Activated CD8-positive, alpha-beta memory T cell treated with anti-CD3 and anti-CD28 coated beads, Interleukin-2, amount 50 U/mL, for 48 hours (primary cell): Measurements from ENCODE around the gene IER5.

Source experiments
- DNase-seq: peaks from one replicate; pipeline ENCODE4 v3.0.0-alpha.2; 2020

The IER5 gene

DNA sequence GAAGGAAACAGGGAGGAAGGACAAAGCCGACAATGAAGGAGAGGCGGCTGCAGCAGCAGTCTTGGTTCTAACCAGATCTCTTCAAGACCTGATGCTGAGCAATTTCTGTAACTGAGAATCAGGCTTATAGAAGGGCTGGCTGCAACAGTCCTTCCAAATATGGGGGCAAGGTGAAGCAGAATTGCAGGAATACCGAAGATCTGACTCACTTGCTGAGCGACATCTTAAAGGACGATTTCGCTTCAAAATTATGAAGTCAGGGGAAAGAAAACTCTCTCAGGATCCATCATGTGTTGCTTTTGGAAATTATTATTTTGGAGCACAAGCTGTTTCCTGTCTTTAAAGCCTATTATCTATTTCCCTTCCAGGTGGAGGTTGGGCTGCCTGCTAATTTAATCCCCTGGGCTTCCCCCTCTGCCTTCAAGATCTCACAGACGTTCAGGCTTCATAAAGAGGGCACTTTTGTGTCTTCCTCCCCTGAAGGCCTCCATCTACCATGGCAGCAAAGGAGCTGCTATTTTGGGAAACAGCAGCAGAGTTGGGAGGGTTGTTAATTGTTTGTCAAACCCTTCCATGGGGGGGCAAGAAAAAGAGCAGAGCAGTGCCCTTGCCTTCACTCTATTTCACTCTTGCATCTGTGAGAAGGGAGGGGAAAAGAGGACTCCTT, 10.8 kb upstream of the IER5 start:
- DNase-seq: no peak

DNA sequence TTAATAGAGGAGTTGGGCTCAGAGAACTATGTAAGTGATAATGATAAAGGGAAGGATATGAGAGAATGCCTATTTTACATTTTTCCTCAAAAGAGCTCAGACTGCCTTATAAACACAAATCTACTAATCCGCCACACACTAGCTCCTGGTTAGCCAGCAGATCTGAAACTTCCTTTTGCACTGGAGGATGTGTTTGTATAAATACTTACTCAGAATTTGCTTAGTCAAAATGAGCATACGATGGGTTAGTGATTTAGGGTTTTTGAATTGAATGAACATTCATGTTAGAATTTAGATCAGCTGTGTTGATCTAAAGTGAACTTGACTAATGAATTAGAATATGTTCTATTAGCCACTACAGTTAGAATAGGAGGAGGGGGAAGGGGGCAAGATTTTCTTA, 9.1 kb upstream of the IER5 start:
- no peak for DNase-seq

DNA sequence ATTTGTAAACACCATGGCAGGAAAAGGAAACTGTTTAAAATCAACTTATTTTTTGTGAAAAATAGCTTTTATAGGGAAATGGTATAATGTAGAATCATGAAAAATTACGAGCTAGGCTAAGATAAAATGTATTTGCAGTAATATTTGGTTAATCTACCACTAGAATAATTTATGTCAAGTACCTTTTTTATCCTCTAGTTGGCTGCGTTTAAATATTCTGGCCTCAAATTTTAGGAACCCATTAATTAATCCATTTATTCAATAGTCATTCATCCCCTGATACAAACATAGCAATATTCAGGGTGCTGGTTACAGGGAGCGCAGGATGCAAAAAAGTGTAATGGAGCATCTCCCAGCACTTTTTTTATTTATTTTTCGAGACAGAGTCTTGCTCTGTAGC, 8.6 kb upstream of the IER5 start:
- no peak for DNase-seq

DNA sequence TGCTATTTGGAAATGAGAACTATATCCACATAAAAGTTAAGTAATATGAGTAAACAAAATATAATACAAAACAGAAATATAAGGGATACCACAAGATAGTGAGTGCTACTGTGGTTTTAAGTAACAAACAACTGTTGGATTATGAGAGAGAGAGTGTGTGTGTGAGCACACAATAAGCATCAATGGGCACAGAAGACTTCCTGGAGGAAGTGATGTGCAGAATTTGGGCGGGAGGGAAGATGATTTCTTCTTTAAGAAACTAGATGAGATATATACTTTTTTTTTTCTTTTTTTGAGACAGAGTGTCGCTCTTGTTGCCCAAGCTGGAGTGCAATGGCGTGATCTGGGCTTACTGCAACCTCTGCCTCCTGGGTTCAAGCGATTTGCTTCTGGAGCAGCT, 7.9 kb upstream of the IER5 start:
- DNase-seq: no peak

DNA sequence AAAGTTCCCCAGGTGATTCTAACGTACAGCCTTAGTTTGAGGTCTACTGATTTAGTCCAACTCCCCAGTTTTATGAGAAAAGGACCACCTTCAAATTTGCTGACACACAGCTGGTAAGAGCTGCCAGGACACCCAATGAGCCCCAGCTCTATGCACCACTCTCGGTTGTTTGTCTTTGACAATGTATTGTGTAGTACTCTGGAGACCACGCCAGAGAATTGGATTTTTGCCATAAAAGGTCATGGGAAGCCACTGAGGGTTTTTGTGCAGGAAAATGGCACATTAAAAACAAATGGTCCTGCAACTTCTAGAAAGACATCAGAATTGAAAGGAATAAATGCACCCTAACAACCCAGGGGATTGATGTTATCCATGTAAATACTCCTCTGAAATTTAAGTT, 7.1 kb upstream of the IER5 start:
- DNase-seq: no peak

DNA sequence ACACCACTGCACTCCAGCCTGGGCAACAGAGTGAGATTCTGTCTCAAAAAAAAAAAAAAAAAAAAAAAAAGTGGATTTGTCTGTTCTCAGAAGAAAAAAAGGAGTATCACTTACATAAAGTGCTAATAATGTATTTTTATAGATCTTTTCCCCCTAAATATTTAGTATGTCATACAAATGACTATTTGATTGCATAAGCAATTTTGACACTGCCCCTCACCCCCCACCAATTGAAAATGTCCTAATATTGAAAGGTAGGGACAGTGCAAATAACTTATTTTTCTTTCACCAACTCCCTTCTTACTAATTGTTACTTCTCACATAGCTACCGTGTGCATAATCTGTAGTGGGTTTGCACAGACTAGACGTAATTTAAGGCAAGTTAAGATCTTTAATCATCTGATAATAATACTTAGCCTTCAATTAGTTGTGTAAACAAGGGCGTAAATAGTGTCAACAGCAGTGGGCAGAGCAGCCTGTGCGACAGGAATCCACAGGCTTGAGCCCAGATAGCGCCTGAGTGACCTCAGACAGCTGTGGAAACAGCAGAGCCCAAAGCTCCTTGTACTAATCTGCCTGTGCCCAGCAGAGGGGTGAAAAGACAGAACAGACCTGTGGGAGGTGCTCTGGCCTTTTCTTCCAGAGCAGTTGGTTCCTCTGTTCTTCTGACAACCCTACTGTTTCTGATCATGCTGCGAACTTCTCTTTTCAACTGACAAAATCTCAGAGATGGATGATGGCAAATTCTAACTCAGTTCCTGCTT, 4.5 kb upstream of the IER5 start:
- DNase-seq: no peak

DNA sequence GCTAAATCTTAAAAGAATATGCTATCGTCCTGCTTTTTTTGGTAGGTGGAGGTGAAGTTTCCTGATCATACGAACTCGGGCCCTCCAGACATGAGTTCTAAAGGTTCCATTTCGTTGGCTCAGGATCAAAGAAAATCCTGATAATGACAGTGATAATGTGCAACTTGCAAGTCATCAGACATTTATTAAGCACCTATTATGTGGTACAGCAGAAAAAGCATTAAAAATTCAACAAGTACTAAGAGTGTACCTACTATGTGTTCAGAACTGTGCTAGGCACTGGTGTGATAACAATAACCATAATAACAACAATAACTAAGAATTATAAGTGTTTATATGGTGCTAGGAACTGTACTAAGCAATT, 3.9 kb upstream of the IER5 start:
- no peak for DNase-seq

DNA sequence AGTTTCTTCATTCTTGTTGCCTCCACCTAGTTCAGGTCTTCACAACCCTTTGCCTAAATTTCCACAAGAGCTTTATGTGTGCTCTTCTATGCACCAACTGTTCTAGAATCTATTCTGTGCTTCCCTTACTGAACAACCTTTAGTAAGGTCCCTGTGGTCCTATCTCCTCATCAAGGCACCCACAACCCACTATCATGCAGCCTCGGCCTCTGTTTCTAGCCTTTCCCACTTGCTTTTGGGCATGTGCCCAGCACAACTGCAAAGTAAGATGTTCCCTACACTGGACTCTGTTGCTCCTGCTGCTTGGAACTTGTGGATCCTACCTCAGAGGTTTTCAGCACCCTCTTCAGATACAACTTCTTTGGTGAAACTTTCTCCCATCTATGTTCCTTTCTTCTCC, 2.4 kb upstream of the IER5 start:
- DNase-seq: no peak

DNA sequence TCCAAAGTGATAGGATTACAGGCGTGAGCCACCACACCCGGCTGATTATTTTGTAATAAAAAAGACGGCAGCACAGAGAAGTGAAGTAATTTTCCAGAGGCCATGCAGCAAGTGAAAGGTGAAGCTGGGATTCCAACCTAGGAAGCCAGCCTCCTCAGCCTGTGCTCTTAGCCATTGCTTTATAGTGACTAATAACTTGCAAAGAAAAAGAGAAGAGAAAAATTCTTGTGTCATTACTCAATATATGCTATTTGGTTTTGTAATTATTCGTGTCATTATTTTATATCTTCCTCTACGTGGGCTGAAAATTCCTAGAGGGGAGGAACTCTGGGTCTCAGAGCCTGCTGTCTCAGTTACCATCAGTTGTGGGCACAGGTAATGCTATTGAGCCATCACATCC, 1.6 kb upstream of the IER5 start:
- DNase-seq: no peak

DNA sequence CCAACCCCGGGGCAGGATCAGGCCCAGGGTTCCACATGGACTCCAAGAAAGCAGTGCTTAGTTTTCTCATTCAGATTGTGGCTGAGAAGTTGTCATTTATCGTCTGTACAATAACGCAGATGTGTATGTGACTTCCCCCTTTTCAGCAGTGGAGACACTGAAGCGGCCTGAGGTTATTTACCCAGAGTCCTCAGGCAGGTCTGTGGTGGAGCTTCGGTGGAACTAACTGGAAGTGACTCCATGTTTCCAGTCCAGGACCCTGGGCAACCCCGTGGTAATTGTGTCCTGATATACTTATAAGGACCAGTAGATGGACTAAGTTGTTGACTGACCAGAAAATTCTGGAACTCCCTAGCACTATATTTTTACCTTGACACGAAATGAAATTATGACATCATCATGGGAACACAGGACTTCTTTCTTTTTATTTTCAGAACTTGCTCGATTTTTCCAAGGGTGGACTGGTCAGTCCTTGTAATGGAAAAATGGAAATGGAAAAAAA, 1.0 kb upstream of the IER5 start:
- no peak for DNase-seq

DNA sequence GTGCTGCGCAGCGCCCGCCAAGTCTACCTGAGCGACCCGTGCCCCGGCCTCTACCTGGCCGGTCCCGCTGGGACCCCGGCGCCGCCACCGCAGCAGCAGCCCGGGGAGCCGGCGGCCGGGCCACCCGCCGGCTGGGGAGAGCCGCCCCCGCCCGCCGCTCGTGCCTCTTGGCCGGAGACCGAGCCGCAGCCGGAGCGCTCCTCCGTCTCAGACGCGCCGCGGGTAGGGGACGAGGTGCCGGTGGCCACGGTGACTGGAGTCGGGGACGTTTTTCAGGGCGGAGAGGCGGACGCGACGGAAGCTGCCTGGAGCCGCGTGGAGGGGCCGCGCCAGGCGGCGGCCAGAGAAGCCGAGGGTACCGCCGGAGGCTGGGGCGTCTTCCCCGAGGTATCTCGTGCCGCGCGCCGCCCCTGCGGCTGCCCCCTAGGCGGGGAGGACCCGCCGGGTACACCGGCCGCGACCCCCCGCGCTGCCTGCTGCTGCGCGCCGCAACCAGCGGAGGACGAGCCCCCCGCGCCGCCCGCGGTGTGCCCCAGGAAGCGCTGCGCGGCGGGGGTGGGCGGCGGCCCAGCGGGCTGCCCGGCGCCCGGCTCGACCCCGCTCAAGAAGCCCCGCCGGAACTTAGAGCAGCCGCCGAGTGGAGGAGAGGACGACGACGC, 646 bp downstream of the IER5 start:
- DNase-seq: peak; percentile 74

DNA sequence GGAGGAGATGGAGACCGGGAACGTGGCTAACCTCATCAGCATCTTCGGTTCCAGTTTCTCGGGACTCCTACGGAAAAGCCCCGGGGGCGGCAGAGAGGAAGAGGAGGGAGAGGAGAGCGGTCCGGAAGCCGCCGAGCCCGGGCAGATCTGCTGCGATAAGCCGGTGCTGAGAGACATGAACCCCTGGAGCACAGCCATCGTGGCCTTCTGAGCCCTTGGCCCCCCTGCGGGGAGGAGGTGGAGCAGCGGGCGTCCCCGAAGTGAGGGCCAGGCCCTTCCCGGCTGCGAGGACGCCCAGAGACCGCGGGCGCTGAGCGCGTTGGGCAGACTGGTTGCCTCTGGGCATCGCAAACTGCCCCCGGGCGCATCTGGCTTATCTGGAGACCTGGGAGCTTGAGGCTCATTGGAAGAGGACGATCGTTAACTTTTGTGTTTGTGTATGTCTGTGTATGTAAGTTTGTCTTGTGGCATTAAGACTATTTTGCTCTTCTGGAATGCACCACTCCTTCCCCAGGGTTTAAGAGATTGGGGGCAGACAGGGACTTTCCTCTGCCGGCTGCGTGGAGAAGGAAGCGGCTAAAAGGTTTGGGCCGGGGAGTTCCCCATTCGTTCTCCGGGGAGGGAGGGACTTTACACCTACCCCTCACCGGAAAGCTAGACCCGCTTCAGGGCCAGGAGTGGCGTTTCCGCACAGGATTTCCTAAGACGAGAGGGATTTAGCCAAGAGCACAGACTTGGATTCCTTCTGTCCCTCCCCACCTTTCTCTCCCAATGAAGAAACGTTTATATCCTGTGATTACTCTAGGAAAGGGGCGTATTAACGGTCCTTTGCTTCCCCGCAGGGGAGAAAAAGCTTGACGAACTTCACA, 1.4 kb downstream of the IER5 start:
- DNase-seq: peak; percentile 82

DNA sequence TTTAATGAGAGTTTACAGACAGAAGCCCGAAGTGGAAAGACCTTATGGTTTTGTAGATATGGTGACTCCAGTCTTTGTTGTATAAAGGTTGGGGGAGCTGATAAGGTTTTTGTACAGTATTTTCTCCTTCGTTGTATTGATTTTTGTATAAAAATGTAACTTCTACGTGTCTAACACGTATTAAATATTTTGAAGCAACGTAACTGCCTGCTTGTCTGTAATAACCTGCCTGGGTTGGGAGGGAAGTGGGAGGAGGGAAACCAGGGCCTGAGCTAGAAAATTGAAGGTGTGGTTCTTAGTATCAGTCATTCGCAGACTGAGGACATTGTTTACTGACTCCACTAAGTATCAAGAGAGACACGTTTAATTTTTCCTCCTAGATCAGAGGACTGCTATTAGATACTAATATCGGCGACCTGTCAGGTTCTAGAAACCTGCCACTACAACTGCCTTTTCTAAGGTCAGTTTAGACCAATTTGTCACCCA, 2.2 kb downstream of the IER5 start:
- no peak for DNase-seq

DNA sequence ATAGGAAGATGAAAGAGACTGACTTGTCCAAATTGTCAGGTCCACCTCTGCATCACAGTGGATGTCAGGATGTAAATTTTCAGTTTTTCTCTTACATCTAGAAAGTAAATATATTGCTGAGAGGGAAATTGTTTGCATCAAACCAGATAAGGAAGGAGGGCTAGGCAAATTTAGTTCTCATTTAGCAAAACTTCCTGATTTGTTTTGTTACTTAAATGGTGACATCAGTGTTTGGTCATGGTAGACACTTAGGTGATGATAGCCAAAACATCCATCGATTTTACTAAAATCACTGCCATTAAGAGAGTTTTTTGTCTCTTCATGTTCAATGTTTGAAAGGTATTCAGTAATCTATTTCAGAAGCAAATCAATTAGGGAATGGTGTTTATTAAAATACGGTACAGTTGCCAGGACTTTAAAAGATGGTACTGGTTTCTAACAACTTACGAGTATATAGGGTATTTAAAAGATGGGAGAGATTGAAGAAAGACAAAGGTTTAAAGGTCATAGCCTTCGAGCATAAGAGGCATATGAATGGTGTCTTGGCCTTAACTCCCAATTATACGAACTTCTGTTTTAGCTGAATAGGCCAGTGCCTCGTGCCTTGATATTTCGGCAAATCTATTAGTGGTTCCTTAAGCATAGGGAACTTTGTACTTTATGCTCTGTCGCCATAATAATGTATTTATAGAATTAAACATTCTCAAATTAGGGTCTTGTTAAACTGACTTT, 3.0 kb downstream of the IER5 start:
- no peak for DNase-seq

DNA sequence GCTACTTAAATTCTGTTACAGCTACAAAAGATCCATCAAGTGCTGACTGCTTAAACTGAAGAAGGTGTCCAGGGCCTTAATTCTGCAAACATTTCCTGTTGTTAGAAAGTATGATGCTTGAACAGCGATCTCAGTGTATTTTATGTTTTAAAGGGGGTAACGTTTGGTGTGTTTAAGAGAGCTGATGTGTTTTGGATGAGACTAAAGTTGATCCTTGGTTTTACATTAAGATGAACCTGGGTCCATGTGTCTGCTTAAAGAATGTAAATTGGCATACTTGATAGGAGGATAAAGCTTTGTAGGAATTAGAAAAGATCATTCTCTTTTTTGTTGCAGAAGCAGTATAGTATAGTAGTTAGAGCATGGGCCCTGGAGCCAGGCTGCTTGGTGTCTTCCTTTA, 3.6 kb downstream of the IER5 start:
- DNase-seq: no peak

DNA sequence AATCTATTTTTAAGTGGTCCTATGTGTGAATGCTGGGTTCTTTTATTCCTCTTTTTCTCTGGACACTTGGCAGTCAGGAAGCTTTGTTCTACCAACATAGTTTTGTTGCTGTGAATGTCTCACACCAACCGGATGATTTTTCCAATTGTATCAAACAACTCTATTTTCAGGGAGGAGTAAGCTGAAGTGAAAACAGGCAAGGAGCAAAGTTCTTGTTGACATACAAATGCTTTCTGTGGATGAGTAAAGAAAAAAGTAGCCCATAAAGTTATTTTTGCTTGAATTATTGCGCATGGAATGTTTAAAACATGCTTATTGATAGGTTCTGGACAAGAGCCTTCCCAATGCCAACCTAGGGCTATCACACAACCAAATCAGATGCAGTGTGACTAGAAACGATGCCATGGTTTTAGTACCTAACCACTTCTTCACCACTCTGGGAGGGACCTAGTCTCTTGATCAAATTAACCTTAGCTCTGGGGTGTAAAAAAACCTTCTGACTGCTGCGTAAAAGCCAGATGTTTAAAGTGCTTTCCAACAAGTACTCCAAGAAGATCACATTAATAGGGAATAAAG, 4.5 kb downstream of the IER5 start:
- no peak for DNase-seq

DNA sequence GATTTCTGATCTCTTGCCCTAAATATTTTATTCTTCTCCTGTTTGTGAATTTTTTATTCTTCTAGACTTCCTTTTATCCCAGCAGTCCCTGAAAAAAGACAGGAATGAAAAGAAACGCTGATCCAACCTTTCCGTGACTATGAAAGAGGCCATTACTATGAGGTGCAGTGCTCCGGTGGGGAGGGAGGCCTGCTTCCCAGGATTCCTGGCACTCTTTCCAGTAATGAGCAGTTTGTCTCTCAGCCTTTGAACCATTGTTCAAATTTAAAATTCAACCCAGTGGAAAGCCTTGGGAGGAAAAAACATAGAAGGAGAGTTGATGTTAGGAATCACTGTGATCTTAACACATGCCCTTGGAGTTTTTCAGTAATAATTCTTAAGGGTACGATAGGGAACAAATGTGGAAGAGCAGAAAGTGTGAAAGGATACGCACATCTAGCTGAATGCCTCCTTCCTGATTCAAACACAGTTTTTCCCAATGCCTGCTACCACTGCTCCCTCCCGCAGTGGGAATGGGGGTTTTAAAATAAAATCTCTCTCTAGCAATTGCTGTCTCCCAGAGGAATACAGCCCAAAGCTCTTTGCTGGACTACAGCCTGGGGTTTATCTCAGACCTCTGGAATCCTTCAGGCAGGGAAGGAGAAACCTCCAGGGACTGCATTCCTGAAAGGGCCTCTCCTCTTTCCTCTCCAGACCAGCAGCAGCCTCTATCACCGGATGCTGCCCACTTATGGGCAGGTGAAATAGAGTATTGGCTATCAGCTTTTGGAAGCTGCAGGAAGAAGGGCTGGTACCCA, 6.1 kb downstream of the IER5 start:
- no peak for DNase-seq

DNA sequence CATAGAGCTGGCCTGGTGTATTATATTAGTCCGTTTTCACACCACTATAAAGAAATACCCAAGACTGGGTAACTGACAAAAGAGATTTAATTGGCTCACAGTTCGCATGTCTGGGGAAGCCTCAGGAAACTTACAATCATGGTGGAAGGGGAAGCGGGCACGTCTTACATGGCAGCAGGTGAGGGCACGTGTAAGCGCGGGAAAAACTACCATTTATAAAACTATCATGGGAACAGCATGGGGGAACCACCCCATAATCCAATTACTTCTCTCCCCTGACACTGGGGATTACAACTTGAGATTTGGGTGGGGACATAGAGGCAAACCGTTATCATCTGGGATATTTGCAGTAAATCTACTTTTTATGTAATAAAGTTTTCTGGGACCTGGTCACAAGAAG, 6.8 kb downstream of the IER5 start:
- no peak for DNase-seq

DNA sequence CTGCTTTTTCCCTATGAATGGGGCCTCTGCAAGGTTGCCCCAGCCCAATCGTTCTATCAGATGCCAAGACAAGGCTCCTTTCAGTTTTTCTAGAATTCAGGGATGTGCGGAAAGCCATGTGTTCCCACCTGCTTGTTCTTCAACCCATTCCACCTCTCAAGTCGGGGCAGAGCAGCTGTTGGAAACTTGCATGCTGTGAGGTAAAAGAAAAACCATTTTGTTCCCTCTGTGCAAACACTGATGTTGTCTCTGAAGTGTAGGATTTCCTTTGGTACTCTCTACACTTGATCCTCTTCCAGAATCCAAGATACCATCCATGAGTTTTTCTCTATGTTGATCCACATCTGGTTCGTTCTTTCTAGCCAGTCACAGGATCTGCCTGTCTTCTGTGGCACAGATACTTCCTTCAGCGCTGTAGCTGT, 7.3 kb downstream of the IER5 start:
- DNase-seq: no peak

DNA sequence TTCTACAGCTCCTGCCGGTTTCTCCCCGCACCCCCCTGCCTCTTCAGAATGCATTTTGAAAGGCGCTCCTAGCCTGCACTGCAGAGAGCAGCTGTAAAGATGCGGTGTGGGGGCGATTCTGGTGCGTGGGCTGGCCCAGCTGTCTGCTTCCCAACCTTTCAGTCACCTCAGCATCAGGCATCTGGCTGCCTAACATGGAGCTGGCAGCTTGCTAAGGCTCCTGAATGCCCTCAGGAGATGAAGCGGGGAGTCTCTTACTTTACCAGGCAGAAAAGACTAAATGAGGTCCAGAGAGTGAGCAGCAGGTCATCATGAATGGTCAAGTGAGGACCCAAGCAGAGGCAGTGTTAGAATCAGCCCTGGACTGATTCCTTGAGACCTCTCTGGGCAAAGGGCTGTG, 8.7 kb downstream of the IER5 start:
- DNase-seq: no peak
